ENCODE measurements around the gene FAM20C. TPM values are rescaled to one million over a fixed set of nuclear protein-coding genes. Genes with fewer than 3 reads are reported as not detected.

The FAM20C gene
- total and polyA plus RNA-seq, 10 of the 15 experiments (the other 5 are each of a cell fraction or from before 2014, with no cell fraction given): 0.44 TPM; not detected in 9

DNA sequence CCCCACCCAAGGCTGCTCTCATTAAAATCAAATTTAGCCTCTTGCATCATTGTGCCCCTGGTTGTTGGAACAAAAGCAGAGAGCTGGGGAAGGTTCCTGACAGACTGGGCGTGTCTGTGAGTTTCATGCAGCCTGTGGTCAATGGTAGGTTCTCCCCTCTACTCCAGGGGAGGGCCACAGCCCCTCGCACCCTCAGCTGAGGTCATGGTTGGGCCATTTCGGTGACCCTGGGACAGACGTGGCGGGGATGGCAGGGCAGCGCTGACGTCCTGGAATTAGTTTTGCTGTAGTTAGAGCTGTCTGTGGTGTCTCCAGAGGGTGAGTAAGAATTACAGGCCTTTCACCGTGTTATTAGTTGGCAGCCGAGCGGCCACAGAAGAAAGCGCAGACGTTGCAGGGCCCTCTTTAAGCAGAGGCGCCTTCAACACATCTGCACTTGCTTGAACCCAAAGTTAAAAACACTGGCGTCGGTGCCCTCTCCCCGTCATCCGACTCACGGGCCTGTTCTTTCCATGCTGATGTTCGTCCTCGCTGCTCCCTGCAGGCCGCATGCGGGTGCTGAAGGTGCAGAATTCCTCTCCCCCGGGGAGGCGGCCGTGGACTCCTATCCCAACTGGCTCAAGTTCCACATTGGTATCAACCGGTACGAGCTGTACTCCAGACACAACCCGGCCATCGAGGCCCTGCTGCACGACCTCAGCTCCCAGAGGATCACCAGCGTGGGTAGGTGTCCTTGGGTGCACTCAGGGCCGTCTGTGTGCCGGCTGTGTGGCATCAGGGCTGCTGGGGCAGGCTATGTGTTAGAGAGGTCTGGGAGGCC, 2.8 kb downstream of the FAM20C start (continued):
- TF ChIP-seq REST (IDR thresholded peaks at IDR 0.05; ENCODE audit: low read depth, low read length) (no peak), SREBF2 (IDR thresholded peaks at IDR 0.05; ENCODE audit: low read length) (no peak), STAT1 (conservative IDR thresholded peaks at IDR 0.05) (no peak), IRF4 (IDR thresholded peaks at IDR 0.05; ENCODE audit: low read depth, low read length) (no peak), CBFB (IDR thresholded peaks at IDR 0.05; ENCODE audit: low read depth) (no peak), HDGF (IDR thresholded peaks at IDR 0.05) (no peak), MTA2 (IDR thresholded peaks at IDR 0.05; ENCODE audit: low read depth) (no peak), YBX1 (IDR thresholded peaks at IDR 0.05) (no peak)
- TF ChIP-seq, protein P1, sequence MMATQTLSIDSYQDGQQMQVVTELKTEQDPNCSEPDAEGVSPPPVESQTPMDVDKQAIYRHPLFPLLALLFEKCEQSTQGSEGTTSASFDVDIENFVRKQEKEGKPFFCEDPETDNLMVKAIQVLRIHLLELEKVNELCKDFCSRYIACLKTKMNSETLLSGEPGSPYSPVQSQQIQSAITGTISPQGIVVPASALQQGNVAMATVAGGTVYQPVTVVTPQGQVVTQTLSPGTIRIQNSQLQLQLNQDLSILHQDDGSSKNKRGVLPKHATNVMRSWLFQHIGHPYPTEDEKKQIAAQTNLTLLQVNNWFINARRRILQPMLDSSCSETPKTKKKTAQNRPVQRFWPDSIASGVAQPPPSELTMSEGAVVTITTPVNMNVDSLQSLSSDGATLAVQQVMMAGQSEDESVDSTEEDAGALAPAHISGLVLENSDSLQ (IDR thresholded peaks at IDR 0.05): no peak

DNA sequence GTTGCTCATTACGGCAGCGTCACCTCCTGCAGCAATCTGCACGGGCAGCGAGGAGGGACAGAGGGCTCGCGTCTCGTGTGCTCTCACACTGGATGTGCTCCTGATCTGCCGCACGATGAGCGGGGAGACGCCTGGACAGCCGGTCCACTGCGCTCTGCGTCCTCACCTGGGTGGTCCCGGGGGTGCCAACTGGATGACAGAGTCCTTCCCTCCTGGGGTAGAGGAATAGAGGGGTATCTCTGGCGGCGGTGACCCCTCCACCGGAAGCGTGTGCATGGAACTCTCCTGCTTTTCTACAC, 3.4 kb downstream of the FAM20C start:
- H3K79me2 ChIP-seq (ENCODE audit: control insufficient read depth, insufficient read depth, low read length): no peaks in the 10 kb centered on the region
- CTCF ChIA-PET: no interaction called here
- RAD21 ChIA-PET (ENCODE audit: unreplicated experiment): no interaction called here
- WGBS (ENCODE audit: insufficient coverage, insufficient replicate concordance, low lambda C conversion rate, missing lambda C conversion rate): 56% methylated on average over 19 of the region's 19 CpGs
- DNase-seq (ENCODE audit: low read depth, low spot score) (no peak), FAIRE-seq (no peak), ATAC-seq (no peak)
- H3K4me3 ChIP-seq: no peak overlapping the region
- H3K9ac ChIP-seq (ENCODE audit: control insufficient read depth, insufficient read depth, low read length): no peak overlapping the region
- BruUV-seq (replicated peaks): no TSS peak
- intact Hi-C loops (cut with micrococcal nuclease; ENCODE audit: unreplicated experiment): no loop called here
- SMC1A ChIA-PET (ENCODE audit: uncharacterized antibody, unreplicated experiment): no interaction called here
- no peak overlapping the region for H2AFZ ChIP-seq (ENCODE audit: control insufficient read depth, low read depth, low read length)
- no peaks in the 10 kb centered on the region for H3K36me3 ChIP-seq (ENCODE audit: control insufficient read depth in 2 of 2, insufficient read depth in 2 of 2, low read length in 1 of 2)
- no peaks in the 10 kb centered on the region for H3K27me3 ChIP-seq (replicated peaks in 1 of 2; ENCODE audit: control insufficient read depth in 2 of 2, insufficient read depth in 2 of 2, low read length in 1 of 2)
- in situ Hi-C loops (cut with MboI): no loop called here
- H3K4me1 ChIP-seq (ENCODE audit: control insufficient read depth, insufficient read depth, low read length): no peaks in the 10 kb centered on the region
- no peak overlapping the region for H3K4me2 ChIP-seq (ENCODE audit: control insufficient read depth, insufficient read depth)
- POLR2A ChIA-PET: no interaction called here
- H4K20me1 ChIP-seq (ENCODE audit: control insufficient read depth, insufficient read depth): no peaks in the 10 kb centered on the region
- H3K27ac ChIP-seq (ENCODE audit: control insufficient read depth, insufficient read depth): no peak overlapping the region
- no peaks in the 10 kb centered on the region for H3K9me3 ChIP-seq (replicated peaks; ENCODE audit: control insufficient read depth, insufficient read depth, low read length)
- TF ChIP-seq HDGF (IDR thresholded peaks at IDR 0.05) (no peak), MYB (IDR thresholded peaks at IDR 0.05; ENCODE audit: borderline replicate concordance, low read depth, low read length) (no peak), NR2C1 (IDR thresholded peaks at IDR 0.05) (no peak), E4F1 (IDR thresholded peaks at IDR 0.05; ENCODE audit: borderline replicate concordance, partially characterized antibody) (no peak)
